Subcutaneous abdominal adipose tissue (tissue), 5 donors: Measurements from ENCODE around the gene TTLL6.

Source experiments
- H3K27ac ChIP-seq: one replicate; pipeline ENCODE4 v1.7.0; 2013; ENCODE audit warnings: low read depth, mild to moderate bottlenecking, inconsistent platforms, low read length, moderate library complexity
- H3K27me3 ChIP-seq, 5 donors: one replicate each; pipeline ENCODE4 v1.7.0; 2013; ENCODE audit warnings: low read length in 5 of 5, inconsistent platforms in 1 of 5; ENCODE audit not compliant: control insufficient read depth in 5 of 5, insufficient read depth in 4 of 5
- H3K36me3 ChIP-seq, 5 donors: one replicate each; pipeline ENCODE4 v1.7.0; 2013; ENCODE audit warnings: low read length in 5 of 5; ENCODE audit not compliant: control insufficient read depth in 5 of 5, insufficient read depth in 5 of 5
- H3K4me1 ChIP-seq, 5 donors: one replicate each; pipeline ENCODE4 v1.7.0; 2013; ENCODE audit warnings: low read length in 5 of 5, mild to moderate bottlenecking in 3 of 5, moderate library complexity in 1 of 5; ENCODE audit not compliant: control insufficient read depth in 5 of 5, insufficient read depth in 5 of 5
- H3K4me3 ChIP-seq, 5 donors: one replicate each; pipeline ENCODE4 v1.7.0; 2013; ENCODE audit warnings: low read length in 5 of 5, low read depth in 1 of 5
- H3K9ac ChIP-seq, 5 donors: one replicate each; pipeline ENCODE4 v1.7.0; 2013; ENCODE audit warnings: low read length in 5 of 5, mild to moderate bottlenecking in 4 of 5, moderate library complexity in 3 of 5
- H3K9me3 ChIP-seq, 5 donors: one replicate each; pipeline ENCODE4 v1.7.0; 2013; ENCODE audit warnings: low read length in 5 of 5; ENCODE audit not compliant: control insufficient read depth in 5 of 5
- donor health status: healthy.
- donor health status: healthy.
- donor health status: healthy.
- donor health status: healthy.
- donor health status: healthy.

TTLL6 gene

DNA sequence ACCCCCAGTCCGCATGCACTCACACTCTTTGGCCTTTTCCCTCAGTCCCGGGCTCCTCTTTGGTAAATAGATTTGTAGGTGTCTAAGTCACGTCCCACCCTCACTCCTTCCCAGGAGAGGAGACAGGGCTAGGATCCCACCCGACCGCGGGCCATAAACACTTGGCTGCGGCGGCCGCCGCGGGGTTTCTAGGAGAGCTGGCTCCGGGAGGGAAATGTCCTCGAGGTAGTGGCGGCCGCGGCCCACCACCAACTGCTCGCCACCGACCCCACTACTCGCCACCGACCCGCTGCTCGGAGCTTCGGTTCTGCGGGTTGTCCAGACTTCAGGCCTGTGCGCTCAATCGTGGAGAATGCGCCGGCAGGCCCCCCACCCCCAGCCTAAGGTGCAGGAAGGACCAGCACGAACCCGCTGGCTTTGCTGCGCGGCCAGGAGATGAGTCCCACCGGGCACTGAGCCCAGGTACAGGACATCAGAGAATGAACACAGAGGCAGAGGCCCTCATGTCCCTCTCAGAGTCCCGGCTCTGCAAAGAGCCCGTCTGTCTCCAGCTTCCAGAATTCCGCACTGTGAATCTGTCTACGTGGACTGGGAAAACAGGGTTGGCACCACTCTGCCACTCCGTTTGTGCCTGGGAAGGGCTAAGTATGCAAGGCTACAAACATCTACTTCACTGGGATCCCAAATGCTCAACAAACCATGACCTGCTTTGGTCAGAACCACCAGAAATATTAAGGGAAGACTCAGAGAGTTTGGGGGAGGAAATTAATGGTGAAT, 91.6 kb downstream of the TTLL6 start:
- Histone ChIP-seq H3K36me3 (no peaks in the 10 kb centered on the region), H3K4me3 (no peak overlapping the region), H3K27ac (no peak overlapping the region), H3K9me3 (no peaks in the 10 kb centered on the region), H3K27me3 (peaks cover 76 to 99% (median 89%) of the 10 kb centered on the region in 5 donors), H3K9ac (no peak overlapping the region), H3K4me1 (peaks cover 0 to 45% (median 31%) of the 10 kb centered on the region in 5 donors)

DNA sequence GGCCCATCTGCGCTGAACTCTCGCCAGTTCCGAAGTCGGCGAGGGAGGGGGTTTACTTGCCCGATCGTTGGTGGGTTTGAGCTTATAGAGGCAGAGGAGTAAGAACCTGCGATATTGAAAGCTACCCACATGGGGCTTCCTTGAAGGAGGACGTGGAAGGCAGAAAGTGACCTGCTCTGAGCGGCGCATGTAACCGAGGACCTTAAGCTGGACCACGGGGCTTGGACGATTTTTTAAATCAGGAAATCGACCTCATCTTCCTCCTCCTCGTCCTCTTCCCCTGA, 92.1 kb downstream of the TTLL6 start:
- peaks cover 78 to 99% (median 89%) of the 10 kb centered on the region in 5 donors for H3K27me3 ChIP-seq
- H3K27ac ChIP-seq: no peak overlapping the region
- no peak overlapping the region for H3K9ac ChIP-seq
- no peak overlapping the region for H3K4me3 ChIP-seq
- H3K36me3 ChIP-seq: no peaks in the 10 kb centered on the region
- H3K9me3 ChIP-seq: no peaks in the 10 kb centered on the region
- peaks cover 0 to 45% (median 31%) of the 10 kb centered on the region in 5 donors for H3K4me1 ChIP-seq

DNA sequence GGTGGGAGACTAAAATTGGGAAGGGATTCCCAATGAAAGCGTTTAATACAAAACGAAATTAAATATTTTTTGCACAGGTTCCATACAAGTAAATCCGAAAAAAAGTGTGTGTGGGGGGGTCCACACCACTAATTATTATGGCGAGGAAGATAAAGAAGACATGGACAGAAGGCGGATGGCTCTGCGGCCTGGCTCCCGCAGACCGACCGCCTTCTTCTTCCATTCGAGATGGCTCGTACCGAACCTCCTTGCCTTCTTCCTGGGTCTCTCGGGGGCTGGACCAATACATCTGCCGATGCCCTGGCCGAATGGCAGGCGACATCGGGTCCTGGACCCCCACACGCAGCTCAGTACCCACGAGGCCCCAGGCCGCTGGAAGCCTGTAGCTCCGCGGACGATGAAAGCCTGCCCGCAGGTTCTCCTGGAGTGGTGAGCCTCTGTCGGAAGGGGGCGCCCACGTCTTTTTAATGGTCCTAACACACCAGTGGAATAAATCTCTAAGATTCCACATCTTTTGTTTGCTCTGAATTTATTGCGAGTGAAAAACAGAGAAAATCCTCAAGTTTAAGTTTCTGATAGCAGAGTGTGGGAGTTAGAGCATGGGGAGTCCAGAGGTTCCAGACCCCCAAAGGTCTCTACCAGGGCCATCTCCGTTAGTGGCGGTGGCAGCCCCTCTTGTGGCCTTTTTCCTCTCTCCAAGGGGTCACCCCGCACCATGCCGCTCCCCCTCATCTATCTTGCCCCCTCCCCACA, 92.6 kb downstream of the TTLL6 start:
- Histone ChIP-seq H3K36me3 (no peaks in the 10 kb centered on the region), H3K4me1 (peaks cover 0 to 48% (median 32%) of the 10 kb centered on the region in 5 donors), H3K9ac (no peak overlapping the region), H3K9me3 (no peaks in the 10 kb centered on the region), H3K27ac (no peak overlapping the region), H3K27me3 (peaks cover 78 to 99% (median 89%) of the 10 kb centered on the region in 5 donors), H3K4me3 (no peak overlapping the region)

DNA sequence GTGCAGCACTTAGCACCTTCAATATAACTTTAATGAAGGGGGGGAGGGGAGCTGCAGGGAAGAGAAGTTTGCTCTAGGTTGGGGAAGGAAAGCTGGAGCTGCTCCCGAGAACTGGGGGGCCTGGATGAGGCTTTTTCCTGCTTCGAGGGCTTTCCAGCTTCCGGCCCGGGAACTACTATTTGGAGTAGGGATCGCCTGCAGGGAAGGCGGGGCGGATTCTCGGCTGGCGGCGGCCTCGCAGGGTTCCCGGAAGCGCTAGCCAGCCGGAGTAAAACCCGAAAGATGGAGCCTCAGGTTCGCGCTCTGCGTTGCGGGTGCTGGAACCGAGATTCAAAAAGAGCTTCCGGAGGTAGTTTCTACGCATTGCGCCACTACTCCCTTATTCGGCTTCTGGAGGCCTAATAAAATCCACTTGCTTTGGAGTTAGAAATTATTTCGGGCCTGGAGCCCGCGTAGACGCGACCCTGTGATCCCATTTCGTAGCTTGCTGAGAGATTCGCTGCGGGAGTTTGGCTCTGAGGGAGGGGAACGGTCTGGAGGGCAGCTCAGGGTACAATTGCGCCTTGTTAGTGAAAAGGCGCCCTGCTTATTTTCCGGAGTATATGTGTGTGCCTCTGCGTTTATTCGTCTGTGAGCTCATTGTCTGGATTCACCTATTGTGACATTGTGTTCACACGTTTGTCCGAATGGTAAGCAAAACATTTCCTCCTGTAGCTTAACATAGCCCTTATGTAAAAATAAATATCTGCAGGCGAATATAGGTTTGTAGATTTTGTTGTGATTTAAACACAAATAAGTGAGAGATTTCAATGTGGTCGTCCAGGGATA, 93.4 kb downstream of the TTLL6 start:
- Histone ChIP-seq H3K36me3 (no peaks in the 10 kb centered on the region), H3K4me1 (peaks cover 0 to 49% (median 33%) of the 10 kb centered on the region in 5 donors), H3K27ac (no peak overlapping the region), H3K4me3 (no peak overlapping the region), H3K9ac (no peak overlapping the region), H3K9me3 (no peaks in the 10 kb centered on the region), H3K27me3 (peaks cover 86 to 100% (median 91%) of the 10 kb centered on the region in 5 donors)

DNA sequence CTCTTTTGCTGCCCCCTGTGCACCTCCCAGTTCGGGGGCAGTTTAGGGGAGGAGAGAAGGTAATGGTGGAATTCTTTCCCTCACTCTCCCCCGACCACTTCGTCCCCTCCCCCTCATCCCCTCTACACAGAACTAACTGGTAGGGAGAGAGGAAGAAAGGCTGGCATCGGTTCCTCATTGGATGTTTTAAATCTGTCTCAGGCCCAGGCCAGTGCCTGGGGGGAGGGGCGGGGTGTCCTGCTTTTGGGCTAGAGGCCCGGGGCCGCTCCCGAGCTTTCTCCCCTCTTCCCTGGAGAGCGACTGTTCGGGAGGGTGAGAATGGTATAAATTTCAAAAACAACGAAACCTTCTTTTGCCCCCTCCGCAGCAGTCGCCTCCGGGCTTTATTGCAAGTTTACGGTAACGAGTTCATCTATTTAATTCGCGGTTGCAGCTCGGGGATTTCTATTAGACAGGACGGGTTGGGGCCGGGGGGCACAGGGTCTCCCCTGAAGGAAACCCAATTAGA, 94.1 kb downstream of the TTLL6 start, which contains the start of gene PRAC2:
TSS of gene PRAC2 (plus strand) at position 271 of the 508 bp plus-strand sequence. CDS start 1,226 bp downstream, outside the sequence.
- peaks cover 0 to 46% (median 30%) of the 10 kb centered on the region in 5 donors for H3K4me1 ChIP-seq
- peaks cover 86 to 99% (median 90%) of the 10 kb centered on the region in 5 donors for H3K27me3 ChIP-seq
- no peak within 1 kb of the TSS for H3K4me3 ChIP-seq
- H3K27ac ChIP-seq: no peak within 1 kb of the TSS
- no peak within 1 kb of the TSS for H3K9ac ChIP-seq
- no peaks in the 10 kb centered on the region for H3K9me3 ChIP-seq
- H3K36me3 ChIP-seq: no peaks in the 10 kb centered on the region

DNA sequence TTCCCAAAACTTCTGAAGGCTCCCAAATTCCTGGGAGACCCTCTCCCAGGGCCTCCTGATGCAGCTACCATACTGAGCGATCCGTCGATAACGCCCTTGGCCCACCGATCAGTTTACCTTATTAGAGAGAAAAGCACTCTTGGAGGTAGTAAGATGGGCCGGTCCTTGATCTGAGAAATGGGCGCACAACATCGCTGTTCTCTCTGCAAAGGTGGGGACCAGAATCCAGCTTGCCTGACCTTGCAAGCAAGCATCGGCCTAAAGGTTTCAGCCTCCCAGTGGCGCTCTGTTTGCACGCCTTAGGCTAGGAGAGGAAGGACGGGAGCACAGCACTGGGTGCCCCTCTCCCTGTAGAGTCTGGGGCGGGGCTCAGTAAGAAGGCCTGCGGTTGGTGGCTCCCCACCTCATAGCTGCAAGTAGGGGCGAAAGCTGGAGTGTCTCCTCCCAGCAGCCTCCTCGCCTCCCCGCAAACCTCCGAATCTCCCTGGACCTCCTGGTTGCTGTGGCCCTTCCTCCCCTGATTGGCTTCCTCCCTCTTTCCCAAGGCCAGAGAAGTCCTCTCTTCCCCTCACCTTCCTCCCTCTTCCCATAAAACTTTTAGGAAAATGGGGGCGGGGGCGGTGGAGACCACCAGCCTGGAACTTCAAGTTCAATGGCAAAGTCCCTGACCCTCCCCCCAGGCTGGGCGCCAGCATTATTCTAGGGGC, 94.7 kb downstream of the TTLL6 start, which contains the start of gene PRAC1:
TSS of gene PRAC1 (minus strand) at position 318 of the 707 bp plus-strand sequence. CDS start at position 192, 126 bp downstream.
- no peak within 1 kb of the TSS for H3K9ac ChIP-seq
- H3K27me3 ChIP-seq: peaks cover 83 to 97% (median 89%) of the 10 kb centered on the region in 5 donors
- H3K9me3 ChIP-seq: no peaks in the 10 kb centered on the region
- H3K4me3 ChIP-seq: no peak within 1 kb of the TSS
- H3K27ac ChIP-seq: no peak within 1 kb of the TSS
- H3K4me1 ChIP-seq: peaks cover 0 to 46% (median 28%) of the 10 kb centered on the region in 5 donors
- H3K36me3 ChIP-seq: no peaks in the 10 kb centered on the region

DNA sequence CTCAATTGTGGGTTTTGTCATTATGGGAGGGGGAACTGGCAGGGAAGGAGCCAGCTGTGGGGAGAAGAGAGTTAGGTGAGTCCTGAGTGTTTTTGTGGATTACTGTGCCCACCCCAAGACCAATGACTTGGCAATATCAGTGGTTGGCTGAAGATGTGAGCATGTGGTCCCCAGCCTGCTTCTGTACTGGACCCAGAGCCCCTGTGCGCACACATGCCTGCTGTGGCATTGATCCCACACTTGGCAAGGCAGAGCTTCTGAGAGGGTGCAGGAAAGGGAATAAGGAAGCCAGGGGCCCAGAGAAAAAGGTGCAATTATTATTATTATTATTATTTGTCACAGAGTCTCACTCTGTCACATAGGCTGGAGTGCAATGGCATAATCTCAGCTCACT, 96.0 kb downstream of the TTLL6 start:
- no peak overlapping the region for H3K9ac ChIP-seq
- H3K4me3 ChIP-seq: no peak overlapping the region
- no peaks in the 10 kb centered on the region for H3K9me3 ChIP-seq
- H3K4me1 ChIP-seq: peaks cover 0 to 46% (median 28%) of the 10 kb centered on the region in 5 donors
- H3K27me3 ChIP-seq: peaks cover 76 to 94% (median 80%) of the 10 kb centered on the region in 5 donors
- no peaks in the 10 kb centered on the region for H3K36me3 ChIP-seq
- no peak overlapping the region for H3K27ac ChIP-seq

DNA sequence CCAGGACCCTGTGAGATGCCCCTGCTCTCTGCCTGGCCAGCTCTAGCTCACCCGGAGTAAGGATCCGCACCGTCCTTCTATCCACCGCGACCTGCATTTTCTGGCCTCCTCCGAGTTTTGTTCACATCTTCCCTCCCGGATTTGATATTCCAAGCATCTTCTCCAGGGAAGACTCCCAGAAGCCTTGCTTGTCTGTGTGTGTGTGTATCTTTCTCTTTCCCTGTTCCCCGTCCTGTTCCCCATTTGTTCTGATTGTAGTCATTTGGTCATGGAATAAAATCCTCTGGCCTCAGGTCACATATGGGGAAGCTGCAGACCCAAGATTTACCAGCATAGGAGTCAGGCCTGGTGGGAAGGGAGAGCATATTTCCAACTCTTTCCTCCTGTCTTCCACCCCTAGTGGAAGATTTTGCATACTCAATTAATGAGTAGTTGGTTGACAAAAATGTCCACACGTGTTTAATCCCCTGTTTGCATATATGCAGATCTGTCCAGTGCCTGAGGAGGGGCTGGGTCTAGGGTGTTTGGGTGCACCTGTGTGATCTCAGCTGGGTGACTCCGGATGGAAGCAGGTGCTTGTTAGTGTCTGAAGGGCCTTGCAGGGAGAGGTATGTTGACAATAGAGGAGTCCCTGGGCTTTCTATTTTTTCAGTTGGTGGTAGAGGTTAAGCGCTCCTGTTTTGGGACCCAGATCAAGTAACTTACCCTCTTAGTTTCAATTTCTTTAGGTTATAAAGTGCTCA, 96.6 kb downstream of the TTLL6 start:
- H3K36me3 ChIP-seq: no peaks in the 10 kb centered on the region
- H3K4me3 ChIP-seq: no peak overlapping the region
- peaks cover 0 to 46% (median 28%) of the 10 kb centered on the region in 5 donors for H3K4me1 ChIP-seq
- no peak overlapping the region for H3K9ac ChIP-seq
- H3K27me3 ChIP-seq: peaks cover 73 to 93% (median 77%) of the 10 kb centered on the region in 5 donors
- no peaks in the 10 kb centered on the region for H3K9me3 ChIP-seq
- no peak overlapping the region for H3K27ac ChIP-seq
